Stimulated activated CD4-positive, alpha-beta T cell treated with anti-CD3 and anti-CD28 coated beads, Interleukin-2, amount 100 ng/mL, for 24 hours (primary cell): ENCODE data around the gene ADAP1.
"Not testable (repeated sequence)": the region's sequence is repeated elsewhere in the genome, so short reads cannot be mapped to it uniquely, and the experiment has no call there.

ENCODE experiments used
- DNase-seq, 2 donors: peaks; one replicate each; pipeline ENCODE4 v3.0.0-alpha.2; 2020

ADAP1 gene

GRCh38 chr7:957418-958220 lies 3.1 kb upstream of the ADAP1 start:
- DNase-seq: no peak

DNA sequence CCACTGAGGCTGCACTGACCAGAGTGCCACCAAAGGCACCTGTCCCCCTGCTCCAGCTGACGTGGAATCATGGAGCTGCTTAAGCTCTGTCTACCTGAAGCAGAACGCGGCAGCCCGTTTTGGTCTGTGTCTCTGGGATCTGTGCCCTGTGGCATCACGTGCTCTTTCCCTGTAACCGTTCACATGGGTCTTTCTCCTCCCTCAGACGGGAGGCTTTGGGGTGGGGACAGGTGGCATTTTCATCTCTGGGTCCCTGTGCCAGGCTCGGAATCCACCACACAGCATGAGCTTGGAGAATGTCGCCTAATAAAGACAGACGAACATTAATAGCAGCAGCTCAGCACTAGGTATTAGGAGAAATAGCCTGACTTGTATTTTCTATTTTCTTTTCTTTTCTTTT lies 1.6 kb upstream of the ADAP1 start:
- no peak for DNase-seq

GRCh38 chr7:953547-954327 lies 743 bp downstream of the ADAP1 start:
- peak in 1 of 2 donors; percentile 42 for DNase-seq

GRCh38 chr7:952548-953441 lies 1.7 kb downstream of the ADAP1 start:
- DNase-seq: no peak

DNA sequence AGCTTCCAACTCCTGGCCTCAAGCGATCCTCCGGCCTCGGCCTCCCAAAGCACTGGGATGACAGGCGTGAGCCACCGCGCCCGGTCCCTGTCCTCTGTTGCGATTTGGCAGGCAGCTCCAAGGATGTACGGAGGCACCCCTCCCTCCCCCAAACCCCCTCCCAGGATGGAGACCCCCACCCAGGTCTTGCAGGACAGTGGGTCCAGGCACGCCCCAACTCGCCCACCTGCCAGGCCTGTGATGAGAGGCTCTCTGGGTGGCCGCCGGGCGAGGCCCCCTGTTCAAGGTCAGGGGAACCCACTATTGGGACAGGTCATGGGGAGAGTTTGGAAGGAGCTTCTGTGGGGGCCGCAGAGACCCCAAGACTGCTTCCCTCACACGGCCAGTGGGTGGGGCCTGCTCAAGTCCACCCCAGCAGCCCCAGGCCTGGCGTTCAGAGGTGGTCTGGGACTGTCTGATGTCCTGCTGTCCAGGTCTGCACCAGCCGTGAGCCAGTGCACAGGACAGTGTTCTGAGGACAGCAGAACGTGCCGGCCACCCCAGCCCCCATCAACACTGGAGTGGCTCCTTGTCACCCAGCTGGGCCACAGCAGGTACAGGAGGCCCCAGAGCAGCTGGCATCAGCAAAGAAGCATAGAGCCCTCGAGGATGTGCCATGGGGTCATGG lies 2.5 kb downstream of the ADAP1 start:
- no peak for DNase-seq

DNA sequence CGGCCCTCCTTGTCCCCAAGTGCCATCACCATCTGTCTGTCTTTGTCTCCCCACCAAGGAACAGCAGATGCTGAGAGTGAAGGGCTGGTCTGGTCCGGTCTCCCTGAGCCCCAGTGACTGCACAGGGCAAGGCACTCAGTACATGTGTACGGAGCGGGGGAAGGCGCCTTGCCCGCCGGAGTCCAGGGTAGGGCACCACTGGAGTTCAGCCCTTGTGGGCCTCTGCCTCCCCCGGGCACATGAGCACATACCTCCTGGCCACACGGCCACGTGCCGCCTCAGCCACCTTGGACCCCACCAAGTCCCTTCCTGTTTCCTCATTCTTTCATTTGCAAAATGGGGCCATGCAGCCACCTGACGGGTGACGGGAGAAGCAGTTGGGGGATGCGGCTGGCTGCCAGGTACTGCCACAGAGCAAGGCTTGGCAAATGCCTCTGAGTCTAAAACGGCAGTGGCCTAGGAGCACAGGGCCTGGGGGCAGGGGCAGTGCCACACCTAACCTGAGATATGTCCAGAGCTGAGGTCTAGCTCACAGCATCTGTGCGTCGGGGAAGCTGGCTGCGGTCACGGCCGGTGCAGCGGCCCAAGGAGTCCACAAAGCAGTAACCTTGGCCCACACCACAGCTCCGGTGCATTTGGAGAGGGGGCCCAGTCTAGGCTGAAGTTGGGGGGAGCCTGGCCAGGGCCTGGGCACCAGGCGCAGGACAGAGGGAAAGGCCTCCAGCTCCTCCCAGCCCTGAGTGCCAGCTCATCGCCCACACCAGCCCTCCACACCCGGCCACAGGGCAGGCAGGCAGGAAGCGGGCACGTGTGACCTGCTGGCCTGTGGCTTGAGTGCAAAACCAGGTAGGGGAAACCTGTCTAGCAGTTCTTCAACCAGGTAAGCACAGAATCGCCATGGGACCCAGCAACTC lies 5.2 kb downstream of the ADAP1 start:
- DNase-seq: no peak

DNA sequence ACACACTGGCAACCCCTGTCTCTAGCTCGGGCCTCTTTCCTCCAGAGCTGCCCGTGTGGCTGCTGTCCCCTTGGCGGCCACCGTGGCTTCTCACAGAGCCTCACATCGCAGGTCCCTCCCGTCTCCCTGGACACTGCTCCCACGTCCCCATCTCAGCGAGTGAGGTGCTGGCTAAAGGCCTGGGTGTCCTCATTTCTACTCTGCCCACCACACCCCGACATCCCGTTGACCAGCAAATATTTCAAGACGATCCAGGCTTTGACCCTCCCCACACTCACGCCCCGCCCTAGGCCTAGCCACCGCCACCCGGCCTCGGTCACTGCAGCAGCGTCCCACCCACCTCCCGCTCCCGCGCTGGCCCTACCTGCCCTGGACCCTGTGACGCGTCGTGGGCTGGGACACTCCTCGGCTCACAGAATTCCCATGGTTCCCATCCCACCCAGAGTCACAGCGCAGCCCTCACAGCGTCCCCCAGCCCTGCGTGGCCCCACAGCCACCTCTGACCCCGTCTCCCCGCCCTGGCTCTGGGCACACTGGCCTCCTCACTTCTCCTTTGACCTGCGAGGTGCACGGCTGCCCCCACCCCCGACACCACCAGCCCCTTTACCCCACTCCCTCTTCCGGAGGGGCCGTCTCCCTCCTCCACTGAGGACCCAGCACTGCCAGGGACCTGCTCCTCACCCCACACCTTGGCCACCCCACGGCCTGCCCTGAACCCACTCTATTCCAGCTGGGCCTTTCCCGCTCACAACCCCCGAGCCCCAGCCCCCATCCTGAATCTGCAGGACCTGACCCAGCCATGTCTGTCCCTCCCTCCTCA lies 6.9 kb downstream of the ADAP1 start:
- DNase-seq: no peak

DNA sequence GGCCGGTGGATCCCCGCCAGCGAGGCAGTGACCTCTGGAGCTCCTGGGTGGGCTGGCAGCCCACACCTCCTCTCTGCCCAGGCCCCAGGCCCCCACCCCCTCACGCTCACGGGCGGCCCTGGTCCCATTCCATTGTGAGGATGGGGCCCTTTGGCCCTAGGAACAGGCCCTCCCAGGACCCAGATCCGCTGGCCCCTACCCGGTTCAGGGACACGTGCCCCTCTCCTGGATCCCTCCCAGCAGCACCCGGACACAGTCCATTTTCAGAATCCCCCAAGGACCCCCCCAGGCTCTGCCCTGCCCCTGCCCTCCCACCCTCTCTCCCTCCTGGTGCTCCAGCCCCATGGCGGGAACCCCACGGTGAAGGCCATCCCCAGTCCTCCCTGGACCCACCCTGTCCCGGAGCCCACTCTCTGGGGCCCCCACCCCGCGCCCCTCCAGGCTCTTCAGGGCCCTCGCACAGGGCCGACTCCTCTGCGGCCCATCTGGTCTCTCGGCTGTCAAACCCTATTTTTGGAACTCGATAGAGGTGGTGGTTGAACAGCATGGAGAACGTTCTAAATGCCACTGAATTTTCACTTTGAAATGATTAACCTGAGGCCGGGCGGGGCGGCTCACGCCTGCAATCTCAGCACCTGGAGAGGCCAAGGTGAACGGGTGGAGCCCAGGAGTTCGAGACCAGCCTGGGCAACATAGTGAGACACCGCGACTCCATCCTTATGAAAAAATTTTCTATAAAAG lies 8.1 kb downstream of the ADAP1 start:
- DNase-seq: no peak

- no peak for DNase-seq
Measured at GRCh38 chr7:945556-946255, 8.8 kb downstream of the ADAP1 start.

DNA sequence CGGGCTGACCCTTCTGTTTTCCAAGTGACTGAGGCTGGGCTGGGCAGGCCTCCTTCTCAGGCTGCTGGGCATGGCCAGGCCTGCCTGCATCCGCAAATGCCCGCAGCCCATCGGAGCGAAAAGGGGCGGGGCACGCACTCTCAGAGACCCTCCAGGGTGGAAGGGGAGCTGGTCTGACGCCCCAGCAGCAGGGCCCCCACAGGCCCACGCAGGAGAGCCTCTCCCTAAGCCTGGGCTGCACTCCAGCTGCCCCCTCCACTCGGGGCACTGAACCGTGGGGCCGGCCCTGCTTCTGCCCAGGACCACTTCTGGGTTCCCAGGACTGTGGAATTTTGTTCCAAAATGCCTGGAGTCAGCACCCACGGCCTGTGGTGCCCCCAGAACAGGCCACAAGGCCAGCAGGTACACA lies 9.3 kb downstream of the ADAP1 start:
- no peak for DNase-seq

DNA sequence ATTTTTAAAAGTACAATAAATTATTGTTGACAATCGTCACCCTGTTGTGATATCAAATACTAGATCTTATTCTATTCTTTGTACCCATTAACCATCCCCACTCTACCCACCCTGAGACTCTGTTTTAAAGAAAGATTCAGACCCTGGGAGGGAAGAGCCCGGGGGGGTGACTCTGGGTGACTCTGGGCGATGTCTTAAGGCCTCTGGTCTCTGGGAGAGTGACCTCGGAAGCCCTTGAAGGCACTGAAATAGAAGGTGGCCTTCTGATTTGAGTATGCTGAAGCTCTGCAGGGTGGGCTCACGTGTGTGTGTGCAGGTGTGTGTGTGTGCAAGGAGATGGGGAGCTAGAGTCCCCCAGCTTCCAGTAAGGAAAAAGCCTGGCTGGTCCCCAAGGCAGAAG lies 9.7 kb downstream of the ADAP1 start:
- DNase-seq: no peak

DNA sequence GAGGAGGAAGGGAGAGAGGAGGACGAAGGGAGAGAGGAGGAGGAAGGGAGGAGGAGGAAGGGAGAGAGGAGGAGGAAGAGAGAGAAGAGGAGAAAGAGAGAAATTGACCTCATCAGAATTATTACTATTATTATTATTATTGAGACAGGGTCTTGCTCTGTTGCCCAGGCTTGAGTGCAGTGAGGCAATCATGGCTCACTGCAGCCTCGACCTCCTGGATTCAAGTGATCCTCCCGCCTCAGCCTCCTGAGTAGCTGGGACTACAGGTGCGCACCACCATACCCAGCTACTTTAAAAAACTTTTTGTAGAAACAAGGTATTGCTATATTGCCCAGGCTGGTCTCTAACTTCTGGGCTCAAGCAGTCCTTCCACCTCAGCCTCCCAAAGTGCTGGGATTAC lies 10.7 kb downstream of the ADAP1 start:
- DNase-seq: not testable (repeated sequence)

- no peak for DNase-seq
Measured at GRCh38 chr7:940599-941408, 13.7 kb downstream of the ADAP1 start.

DNA sequence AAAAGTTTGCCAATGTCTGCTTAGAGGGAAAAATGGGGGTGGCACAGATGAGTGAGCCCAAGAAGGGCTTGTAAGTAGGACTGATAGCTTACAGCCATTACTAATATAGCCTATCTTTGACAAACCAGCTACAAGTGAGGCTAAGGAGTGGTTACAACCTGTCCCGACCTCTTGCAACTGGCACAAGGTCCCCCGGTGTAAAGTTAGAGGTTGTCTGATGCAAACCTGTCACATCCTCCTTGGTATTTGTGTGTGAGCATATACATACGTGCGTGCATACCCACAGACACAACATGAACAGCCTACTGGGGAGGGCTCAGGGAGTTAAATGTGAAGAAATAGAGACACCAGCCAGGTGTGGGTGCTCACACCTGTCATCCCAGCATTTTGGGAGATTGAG lies 14.6 kb downstream of the ADAP1 start:
- DNase-seq: no peak

DNA sequence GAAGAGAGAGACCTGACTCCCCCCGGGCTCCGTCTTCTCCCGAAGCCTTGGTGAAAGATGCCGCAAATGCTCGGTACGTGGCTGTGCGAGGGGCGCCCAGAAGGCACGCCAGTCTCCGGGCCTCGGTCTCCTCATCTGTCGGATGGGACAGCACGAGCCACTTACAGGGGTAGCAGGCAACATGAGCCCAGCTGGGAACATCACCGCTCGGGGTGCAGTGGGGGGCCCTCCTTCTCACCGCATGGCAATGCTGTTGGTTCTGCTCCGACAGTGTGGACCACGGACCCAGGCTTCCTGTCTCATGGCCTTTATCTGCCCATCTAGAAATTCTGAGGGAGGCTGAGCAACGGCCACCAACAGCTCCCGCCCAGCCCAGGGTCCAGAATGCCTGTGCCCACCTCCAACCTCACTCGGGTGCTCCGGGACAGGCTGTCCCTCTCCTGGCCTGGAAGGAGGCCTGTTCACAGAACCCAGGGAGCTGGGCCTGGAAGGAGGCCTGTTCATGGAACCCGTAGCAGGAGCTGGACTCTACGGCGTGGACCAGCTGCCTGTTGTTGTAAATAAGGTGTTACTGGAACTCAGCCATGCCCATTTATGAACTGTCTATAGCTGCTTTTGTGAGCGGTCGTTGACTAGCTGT lies 15.8 kb downstream of the ADAP1 start:
- DNase-seq: no peak

- DNase-seq: no peak
Measured at GRCh38 chr7:937856-938484, 16.5 kb downstream of the ADAP1 start.

DNA sequence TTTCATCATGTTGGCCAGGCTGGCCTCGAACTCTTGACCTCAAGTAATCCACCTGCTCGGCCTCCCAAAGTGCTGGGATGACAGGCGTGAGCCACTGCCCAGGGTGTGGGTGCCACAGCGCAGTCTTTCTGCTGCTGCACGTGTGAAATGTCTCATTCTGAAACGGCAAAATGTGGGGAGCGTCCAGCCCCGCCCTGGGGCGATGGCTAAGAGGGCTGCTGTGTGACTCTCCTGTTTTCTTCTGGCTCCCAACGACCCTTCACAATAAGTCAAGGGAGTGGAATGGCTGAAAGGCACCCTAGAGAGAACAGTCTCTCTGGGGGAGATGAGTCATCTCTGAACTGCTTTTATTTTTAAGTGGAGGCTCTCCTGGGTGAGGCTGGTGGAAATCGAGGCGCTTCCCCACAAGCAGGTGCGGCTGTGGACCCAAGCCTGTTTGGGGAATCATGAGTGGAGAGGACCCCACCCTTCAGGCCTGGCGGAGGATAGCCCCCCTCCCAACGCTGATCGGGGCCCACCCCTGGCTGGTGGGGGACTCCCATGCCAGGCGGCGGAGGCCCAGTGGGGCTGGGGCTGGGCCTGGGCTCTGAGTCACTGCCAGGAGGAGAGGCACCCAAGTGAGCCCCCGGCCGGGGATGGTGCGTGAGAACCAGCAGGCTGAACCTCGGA lies 18.0 kb downstream of the ADAP1 start:
- peak; percentile 45 to 56 for DNase-seq
